ENCODE results near the gene AK8. TPM values are rescaled to one million over a fixed set of nuclear protein-coding genes. Genes with fewer than 3 reads are reported as not detected.

Gene AK8
- total RNA-seq, 6 donors from 2014 or later, result 0.44 to 8.4 (median 3.6) TPM

GRCh38 chr9:132679946-132680625 lies 198.0 kb downstream of the AK8 start:
- Histone ChIP-seq H3K9me3 (no peaks in the 10 kb centered on the region), H3K27ac (no peak overlapping the region), H3K4me3 (no peak overlapping the region), H3K27me3 (no peaks in the 10 kb centered on the region), H3K36me3 (peaks cover 11 to 54% (median 36%) of the 10 kb centered on the region in 4 donors), H3K4me1 (no peaks in the 10 kb centered on the region)
- no peak for DNase-seq
- TF ChIP-seq POLR2A (IDR thresholded peaks at IDR 0.05), result no peak
- no peak for TF ChIP-seq POLR2AphosphoS5 (IDR thresholded peaks at IDR 0.05)
- TF ChIP-seq CTCF (IDR thresholded peaks at IDR 0.05), result no peak
- TF ChIP-seq EP300 (IDR thresholded peaks at IDR 0.05), result no peak
- WGBS, 2 donors, result 59 to 60% methylated on average over 3 of the region's 3 CpGs
- no peak for ATAC-seq (ENCODE audit: low FRiP score in 2 of 2)

GRCh38 chr9:132677976-132678375 lies 200.1 kb downstream of the AK8 start:
- H3K4me3 ChIP-seq, result no peak overlapping the region
- H3K27me3 ChIP-seq, result no peaks in the 10 kb centered on the region
- ATAC-seq (ENCODE audit: low FRiP score in 2 of 2), result no peak
- H3K9me3 ChIP-seq, result no peaks in the 10 kb centered on the region
- H3K4me1 ChIP-seq, result peaks cover 3 to 11% (median 7%) of the 10 kb centered on the region in 4 donors
- no peak for DNase-seq
- TF ChIP-seq POLR2AphosphoS5 (IDR thresholded peaks at IDR 0.05), result no peak
- no peak for TF ChIP-seq CTCF (IDR thresholded peaks at IDR 0.05)
- TF ChIP-seq POLR2A (IDR thresholded peaks at IDR 0.05), result no peak
- no peak for TF ChIP-seq EP300 (IDR thresholded peaks at IDR 0.05)
- WGBS, 2 donors, result 98 to 99% methylated on average over 8 of the region's 8 CpGs
- H3K27ac ChIP-seq, result no peak overlapping the region
- H3K36me3 ChIP-seq, result peaks cover 11 to 36% (median 25%) of the 10 kb centered on the region in 4 donors

Other genes starting within 250 kb of the AK8 start
- 10 to 100 TPM; 13.5 to 22.1 (median 18.8) TPM for gene DDX31, start 208.3 kb downstream of the AK8 start, total RNA-seq
- 10 to 100 TPM in 4 of 6 donors, 1 to 10 TPM in 2; 6.4 to 20.9 (median 14.2) TPM for gene GTF3C4, start 207.8 kb downstream of the AK8 start, total RNA-seq
- gene SPACA9, start 614 bp upstream of the AK8 start, total RNA-seq, result 10 to 100 TPM in 2 of 6 donors, 1 to 10 TPM in 4; 4.4 to 27.1 (median 7.1) TPM
- gene TSC1, start 66.3 kb upstream of the AK8 start, total RNA-seq, result 100 to 1,000 TPM in 1 of 6 donors, 10 to 100 TPM in 5; 34.4 to 185 (median 50.0) TPM
- 1 to 10 TPM in 5 of 6 donors, under 1 TPM in 1; 0.97 to 3.5 (median 1.9) TPM for gene GFI1B, start 100.4 kb upstream of the AK8 start, total RNA-seq
- 100 to 1,000 TPM in 1 of 6 donors, 10 to 100 TPM in 5; 40.9 to 133 (median 49.7) TPM for gene GTF3C5, start 152.7 kb upstream of the AK8 start, total RNA-seq
- 1 to 10 TPM in 3 of 6 donors, under 1 TPM in 2, not detected in 1; 0.15 to 9.4 (median 1.1) TPM for gene CEL, start 183.7 kb upstream of the AK8 start, total RNA-seq
- gene RALGDS, start 243.0 kb upstream of the AK8 start, total RNA-seq, result 100 to 1,000 TPM in 3 of 6 donors, 10 to 100 TPM in 3; 57.1 to 117 (median 88.9) TPM